GM19438 (cell line): ENCODE results near the gene CARD10.

Source experiments
- ATAC-seq: cut with Tn5 transposase; IDR thresholded peaks from one replicate; pipeline ENCODE4 v1.9.1; 2021; ENCODE audit warnings: low read depth; ENCODE audit not compliant: unreplicated experiment

CARD10 gene

GRCh38 chr22:37507731-37508130 lies 11.5 kb downstream of the CARD10 start:
- no peak for ATAC-seq

DNA sequence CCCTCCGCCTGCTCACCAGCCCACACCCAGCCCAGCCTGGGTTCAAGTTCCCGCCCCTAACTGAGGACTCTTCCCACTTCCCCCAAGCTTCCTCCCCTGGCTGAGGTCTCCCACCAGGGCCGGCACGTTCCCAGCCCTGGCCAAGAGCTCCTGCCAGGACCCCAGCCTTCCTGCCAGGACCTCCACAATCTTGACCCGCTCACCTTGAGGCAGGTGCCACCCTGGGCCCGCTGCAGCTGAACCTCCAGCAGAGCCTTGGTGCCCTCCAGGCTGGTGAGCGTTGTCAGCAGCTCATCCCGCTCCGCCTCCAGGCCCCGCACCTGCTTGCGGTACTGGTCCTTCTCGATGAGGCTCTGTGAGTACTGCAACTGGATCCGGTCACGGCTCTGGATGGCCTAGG lies 13.2 kb downstream of the CARD10 start:
- no peak for ATAC-seq

- no peak for ATAC-seq
Observed at GRCh38 chr22:37505565-37505964, 13.7 kb downstream of the CARD10 start.

DNA sequence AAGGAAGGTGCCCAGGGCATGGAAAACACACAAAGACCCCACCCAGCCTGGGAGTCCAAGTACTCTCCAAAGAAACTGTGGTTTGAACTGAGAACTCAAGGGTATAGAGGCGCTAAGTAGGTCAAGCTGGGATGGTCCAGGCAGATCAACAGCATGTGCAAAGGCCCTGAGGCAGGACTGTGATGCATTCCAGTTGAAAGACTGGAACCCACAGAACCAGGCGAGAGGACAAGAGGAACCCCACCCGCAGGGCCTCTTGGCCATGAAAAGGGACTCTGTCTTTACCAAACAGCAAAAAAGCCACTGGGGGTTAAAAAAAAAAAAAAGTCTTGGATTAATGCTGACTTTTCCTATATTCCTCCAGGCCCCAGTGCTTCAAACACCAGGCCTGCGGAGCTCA lies 14.3 kb downstream of the CARD10 start:
- ATAC-seq: no peak

- ATAC-seq: no peak
Observed at GRCh38 chr22:37503850-37504249, 15.4 kb downstream of the CARD10 start.

DNA sequence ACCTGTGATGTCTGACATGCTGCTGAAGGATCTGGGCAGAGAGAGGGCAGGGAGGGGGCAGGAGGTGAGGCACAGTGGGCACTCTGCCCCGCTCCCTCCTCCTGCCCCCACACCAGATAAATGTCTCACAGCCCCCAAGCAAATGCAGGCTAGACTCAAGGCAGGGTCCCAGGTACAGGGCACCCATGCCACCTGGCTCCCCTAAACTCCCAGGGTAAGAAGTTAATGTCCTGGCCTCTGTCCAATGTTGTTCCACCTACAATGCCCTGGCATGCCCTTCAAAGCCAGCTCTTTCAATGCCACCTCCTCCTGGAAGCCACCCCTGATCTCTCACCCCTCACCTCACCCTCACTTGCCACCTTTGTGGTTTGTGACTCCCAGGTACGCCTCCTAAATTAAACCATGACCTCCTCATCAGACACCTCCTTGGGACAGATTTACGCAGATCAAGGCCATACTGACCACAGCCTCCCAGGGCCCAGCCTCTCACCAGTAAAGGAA lies 16.0 kb downstream of the CARD10 start:
- ATAC-seq: no peak

- ATAC-seq: no peak
Observed at GRCh38 chr22:37502342-37503182, 16.7 kb downstream of the CARD10 start.

- ATAC-seq: no peak
Observed at GRCh38 chr22:37501610-37502341, 17.4 kb downstream of the CARD10 start.

- no peak for ATAC-seq
Observed at GRCh38 chr22:37500745-37501609, 18.2 kb downstream of the CARD10 start.

DNA sequence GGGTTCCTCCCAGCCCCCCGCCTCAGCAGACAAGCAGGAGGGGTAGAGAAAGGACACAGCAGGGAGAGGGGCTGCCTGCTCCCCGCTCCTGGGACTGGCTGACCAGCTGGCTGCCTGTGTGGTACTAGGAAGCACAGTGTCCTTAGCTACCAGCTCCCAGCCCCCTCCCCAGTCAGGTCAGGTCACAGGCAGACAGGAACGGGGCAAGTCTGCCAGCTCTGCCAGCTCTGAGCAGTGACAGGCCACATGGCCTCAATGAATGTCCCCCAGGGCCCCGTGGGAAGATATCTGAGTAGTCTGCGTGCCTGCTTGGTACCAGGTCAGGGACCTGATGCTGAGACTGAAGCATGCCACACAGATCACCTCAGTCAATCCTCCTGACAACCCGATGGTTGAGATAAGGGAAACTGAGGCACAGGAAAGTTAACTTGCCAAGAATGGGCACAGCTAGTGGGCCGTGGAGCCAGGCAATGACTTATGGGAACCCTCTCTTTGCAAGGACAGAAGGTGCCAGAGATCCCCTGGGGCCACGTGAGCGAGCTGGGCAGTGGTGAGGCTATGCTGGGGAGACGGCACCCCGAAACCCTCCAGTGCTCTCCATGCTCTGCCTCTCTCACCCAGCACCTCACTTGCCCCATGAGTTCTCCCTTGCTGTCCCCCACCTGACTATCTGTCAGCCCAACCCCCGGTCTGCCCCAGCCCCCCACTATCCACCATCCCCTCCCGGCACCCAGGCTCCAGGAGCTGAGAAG lies 19.2 kb downstream of the CARD10 start:
- no peak for ATAC-seq

DNA sequence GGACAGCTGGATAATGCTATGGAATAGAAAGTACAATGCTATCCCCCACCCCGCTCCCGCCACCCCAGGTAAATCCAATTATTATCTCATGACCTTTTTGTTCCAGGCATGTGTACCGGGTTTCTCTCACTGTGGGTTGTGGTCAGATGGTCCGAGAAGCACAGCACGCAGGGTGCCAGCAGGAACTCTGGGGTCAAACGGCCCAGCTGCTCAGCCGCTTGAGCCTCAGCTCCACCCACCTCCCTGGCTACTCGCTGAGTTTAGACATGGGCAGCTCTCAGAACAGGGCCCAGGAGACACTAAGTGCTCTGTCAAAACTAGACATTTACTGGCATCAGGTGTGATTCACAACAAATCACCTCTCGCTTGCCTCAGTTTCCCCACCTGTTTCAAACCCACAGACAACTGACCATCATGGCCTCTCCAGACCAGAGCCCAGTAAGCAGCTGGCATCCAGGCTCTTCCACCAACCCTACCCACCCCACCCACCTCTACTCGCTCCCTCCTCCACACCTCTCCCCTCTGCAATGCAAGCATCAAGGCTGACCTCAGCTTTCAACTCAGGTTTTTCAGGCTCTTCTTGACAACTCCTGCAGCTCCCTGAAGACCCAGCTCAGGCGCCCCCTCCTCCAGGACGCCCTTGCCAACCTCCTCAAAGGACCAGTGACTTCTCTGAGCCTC lies 20.0 kb downstream of the CARD10 start:
- ATAC-seq: no peak

DNA sequence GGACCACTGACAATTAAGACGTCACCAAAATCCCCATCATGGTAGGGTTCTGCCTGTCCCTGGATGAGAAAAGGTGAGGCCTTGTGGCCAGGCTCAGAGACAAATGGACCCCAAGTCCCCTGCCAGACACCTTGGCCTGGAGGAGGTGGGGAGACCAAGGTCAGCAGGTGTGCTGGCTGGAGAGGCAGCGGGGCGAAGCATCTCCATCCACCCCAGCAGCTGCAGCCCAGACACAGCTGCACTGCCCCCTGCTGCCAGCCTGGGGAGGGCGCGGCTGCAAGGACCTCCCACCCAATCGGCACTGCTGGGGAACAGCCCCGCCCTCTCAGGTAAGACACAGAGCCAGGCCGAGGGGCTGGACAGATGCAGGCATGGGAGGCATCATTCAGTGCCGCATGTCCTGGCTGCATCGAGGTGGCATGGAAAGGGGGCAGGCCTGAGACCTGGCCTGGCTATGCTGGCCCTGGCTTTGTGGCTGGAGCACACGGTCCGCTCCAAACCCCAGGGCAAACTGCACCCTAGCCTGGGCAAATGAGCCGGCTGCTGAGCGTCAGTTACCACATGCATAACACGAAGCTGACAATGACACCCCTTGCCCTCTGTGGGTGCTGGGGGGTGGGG lies 20.8 kb downstream of the CARD10 start:
- no peak for ATAC-seq

GRCh38 chr22:37497062-37497599 lies 22.1 kb downstream of the CARD10 start:
- no peak for ATAC-seq

GRCh38 chr22:37496651-37497050 lies 22.6 kb downstream of the CARD10 start:
- no peak for ATAC-seq

- no peak for ATAC-seq
Observed at GRCh38 chr22:37493979-37494378, 25.2 kb downstream of the CARD10 start.

DNA sequence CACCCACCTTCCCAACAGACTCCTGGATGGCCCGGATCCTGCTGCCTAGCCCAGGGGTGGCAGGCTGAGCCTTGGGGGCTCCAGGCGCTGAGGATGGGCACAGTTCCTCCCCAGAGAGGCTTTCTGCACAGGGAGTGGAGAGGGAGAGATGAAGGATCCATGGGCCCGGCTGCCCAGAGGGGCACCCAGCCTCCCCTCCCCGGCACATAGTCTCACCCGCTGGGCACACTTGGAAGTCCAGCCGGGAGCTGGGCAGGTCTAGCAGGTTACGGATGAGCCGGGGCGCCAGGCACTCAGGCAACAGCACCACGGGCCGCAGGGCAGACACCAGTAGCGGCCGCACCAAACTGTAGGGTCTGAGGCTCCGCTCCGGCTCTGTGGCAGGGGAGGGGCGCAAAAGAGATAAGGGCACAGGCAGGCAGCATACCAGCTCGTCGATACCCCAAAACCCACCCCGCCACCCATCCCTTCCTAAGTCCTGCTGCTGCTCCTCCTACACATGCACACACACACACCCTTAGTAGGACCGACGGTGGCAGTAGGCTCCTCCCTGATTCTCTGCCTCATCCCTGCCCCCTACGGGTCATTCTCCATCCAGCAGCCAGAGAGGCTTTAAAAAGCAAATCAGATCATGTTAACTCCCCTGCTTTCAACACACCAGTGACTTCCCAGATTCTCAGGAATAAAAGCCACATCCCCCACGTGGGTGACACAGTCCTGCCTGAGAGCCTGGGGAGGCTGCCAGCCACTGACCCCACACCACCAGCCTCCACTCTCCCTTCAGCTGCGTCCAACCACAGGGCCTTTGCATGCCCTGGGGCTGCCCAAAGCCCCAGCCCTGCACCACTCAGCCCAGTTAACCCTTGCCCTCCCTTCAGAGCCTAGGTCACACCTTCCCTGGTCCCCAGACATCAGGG lies 26.5 kb downstream of the CARD10 start:
- no peak for ATAC-seq

GRCh38 chr22:37491559-37492427 lies 27.4 kb downstream of the CARD10 start:
- ATAC-seq: no peak
